GM12878 (cell line): ENCODE measurements around the gene DGKI.

Experiments
- HDGF ChIP-seq: fragments of 450-650 bp; IDR thresholded peaks from 2 replicates; pipeline ENCODE4 v1.6.1; 2016; ENCODE audit warnings: antibody characterized with exemption
- TF ChIP-seq, protein P1 (sequence below): IDR thresholded peaks from 2 replicates; pipeline ENCODE4 v1.6.1; 2012; ENCODE audit warnings: mild to moderate bottlenecking, low read depth, low read length

DNA sequence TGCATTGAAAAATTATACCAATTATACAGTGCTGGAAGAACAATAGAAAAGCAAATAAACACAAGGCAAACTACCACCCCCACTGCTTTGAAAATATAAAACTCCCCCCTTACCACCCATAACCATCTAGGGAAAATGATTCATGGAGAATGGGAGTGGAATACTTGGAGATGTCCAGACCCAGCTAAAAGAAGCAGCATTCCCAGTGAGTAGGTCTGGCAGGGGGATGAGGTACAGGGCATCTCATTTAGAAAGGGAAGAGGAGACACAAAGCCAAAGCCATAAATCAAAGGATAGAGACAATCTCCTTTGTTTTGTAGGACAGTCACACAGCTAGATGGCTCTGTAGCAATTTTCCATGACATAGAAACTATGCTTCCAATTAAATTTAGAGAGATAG lies 36.0 kb upstream of the DGKI start:
- TF ChIP-seq, protein P1, sequence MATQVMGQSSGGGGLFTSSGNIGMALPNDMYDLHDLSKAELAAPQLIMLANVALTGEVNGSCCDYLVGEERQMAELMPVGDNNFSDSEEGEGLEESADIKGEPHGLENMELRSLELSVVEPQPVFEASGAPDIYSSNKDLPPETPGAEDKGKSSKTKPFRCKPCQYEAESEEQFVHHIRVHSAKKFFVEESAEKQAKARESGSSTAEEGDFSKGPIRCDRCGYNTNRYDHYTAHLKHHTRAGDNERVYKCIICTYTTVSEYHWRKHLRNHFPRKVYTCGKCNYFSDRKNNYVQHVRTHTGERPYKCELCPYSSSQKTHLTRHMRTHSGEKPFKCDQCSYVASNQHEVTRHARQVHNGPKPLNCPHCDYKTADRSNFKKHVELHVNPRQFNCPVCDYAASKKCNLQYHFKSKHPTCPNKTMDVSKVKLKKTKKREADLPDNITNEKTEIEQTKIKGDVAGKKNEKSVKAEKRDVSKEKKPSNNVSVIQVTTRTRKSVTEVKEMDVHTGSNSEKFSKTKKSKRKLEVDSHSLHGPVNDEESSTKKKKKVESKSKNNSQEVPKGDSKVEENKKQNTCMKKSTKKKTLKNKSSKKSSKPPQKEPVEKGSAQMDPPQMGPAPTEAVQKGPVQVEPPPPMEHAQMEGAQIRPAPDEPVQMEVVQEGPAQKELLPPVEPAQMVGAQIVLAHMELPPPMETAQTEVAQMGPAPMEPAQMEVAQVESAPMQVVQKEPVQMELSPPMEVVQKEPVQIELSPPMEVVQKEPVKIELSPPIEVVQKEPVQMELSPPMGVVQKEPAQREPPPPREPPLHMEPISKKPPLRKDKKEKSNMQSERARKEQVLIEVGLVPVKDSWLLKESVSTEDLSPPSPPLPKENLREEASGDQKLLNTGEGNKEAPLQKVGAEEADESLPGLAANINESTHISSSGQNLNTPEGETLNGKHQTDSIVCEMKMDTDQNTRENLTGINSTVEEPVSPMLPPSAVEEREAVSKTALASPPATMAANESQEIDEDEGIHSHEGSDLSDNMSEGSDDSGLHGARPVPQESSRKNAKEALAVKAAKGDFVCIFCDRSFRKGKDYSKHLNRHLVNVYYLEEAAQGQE = no peak
- no peak for TF ChIP-seq HDGF
